ENCODE measurements around the gene NHSL2.
"Not testable (repeated sequence)": the region's sequence is repeated elsewhere in the genome, so short reads cannot be mapped to it uniquely, and the experiment has no call there.

- TF ChIP-seq CTCF (IDR thresholded peaks at IDR 0.05; ENCODE audit: low read depth, low read length); EZH2phosphoT487 (IDR thresholded peaks at IDR 0.05; ENCODE audit: low read depth): not testable (repeated sequence)
These were observed 41.1 kb upstream of the NHSL2 start for GRCh38 chrX:71869566-71869965.
